Gastroesophageal sphincter (tissue), 4 donors: Measurements from ENCODE around the gene SKOR2. TPM values are rescaled to one million over a fixed set of nuclear protein-coding genes. Genes with fewer than 3 reads are reported as not detected.
A peak's percentile ranks its signal among the peaks of the same experiment; 100 is the strongest.

Experiments
- ATAC-seq: fragments of 150-250 bp; one replicate; pipeline ENCODE4 v1.9.1; 2016; ENCODE audit warnings: mild to moderate bottlenecking, moderate library complexity
- H3K27ac ChIP-seq, 4 donors: fragments of 200-600 bp; sonication (generic) in 3 of 4; 1 replicate in 3 of 4; 2 replicates in 1 of 4; pipeline ENCODE4 v1.5.1; 2016 to 2019
- H3K27me3 ChIP-seq: fragments of 200-600 bp; sonication (generic); one replicate; pipeline ENCODE4 v1.5.1; 2019
- H3K36me3 ChIP-seq, 2 donors: fragments of 200-600 bp; sonication (generic); one replicate each; pipeline ENCODE4 v1.5.1; 2019; ENCODE audit warnings: control low read depth in 1 of 2
- H3K4me1 ChIP-seq, 3 donors: fragments of 200-600 bp; sonication (generic); 1 replicate in 2 of 3; 2 replicates in 1 of 3; pipeline ENCODE4 v1.5.1; 2016 to 2019; ENCODE audit warnings: control low read depth in 2 of 3
- H3K4me3 ChIP-seq, 2 donors: fragments of 200-600 bp; sonication (generic); one replicate each; pipeline ENCODE4 v1.5.1; 2019; ENCODE audit warnings: mild to moderate bottlenecking in 1 of 2, moderate library complexity in 1 of 2
- H3K9me3 ChIP-seq, 3 donors: fragments of 200-600 bp; sonication (generic); one replicate each; pipeline ENCODE4 v1.5.1; 2017 to 2019; ENCODE audit warnings: control low read depth in 2 of 3
- CTCF ChIP-seq, 4 experiments: fragments of 200-600 bp in 2 of 4; fragments of 450-650 bp in 2 of 4; sonication (generic) in 1 of 4; IDR thresholded peaks; one replicate each; pipeline ENCODE4 v1.5.1; 2017 to 2019; ENCODE audit warnings: antibody characterized with exemption in 4 of 4, mild to moderate bottlenecking in 2 of 4, moderate library complexity in 2 of 4
- EP300 ChIP-seq: sonication (generic); formaldehyde crosslinking; IDR thresholded peaks from one replicate; pipeline ENCODE4 v1.6.1; 2017; ENCODE audit warnings: antibody characterized with exemption, mild to moderate bottlenecking
- POLR2A ChIP-seq, 2 donors: fragments of 450-650 bp; IDR thresholded peaks; one replicate each; pipeline ENCODE4 v1.6.1; 2017; ENCODE audit warnings: antibody characterized with exemption in 2 of 2, mild to moderate bottlenecking in 2 of 2, moderate library complexity in 1 of 2
- POLR2AphosphoS5 ChIP-seq: sonication (generic); formaldehyde crosslinking; IDR thresholded peaks from one replicate; pipeline ENCODE4 v1.6.1; 2017; ENCODE audit warnings: antibody characterized with exemption
- WGBS, 2 donors: methylation state at CpG; one replicate each; pipeline ENCODE4 v1.1.5; 2018; ENCODE audit warnings: low coverage in 1 of 2; 5-methylcytosine and 5-hydroxymethylcytosine counted together
- total RNA-seq, 4 donors: library from RNA; depleted of rRNA; stranded (reverse); fragments of >200 nt; gene quantifications; one replicate each; pipeline ENCODE4 v1.1.0, GENCODE V29; 2016

SKOR2 gene
- total RNA-seq, 4 donors from 2014 or later = not detected

DNA sequence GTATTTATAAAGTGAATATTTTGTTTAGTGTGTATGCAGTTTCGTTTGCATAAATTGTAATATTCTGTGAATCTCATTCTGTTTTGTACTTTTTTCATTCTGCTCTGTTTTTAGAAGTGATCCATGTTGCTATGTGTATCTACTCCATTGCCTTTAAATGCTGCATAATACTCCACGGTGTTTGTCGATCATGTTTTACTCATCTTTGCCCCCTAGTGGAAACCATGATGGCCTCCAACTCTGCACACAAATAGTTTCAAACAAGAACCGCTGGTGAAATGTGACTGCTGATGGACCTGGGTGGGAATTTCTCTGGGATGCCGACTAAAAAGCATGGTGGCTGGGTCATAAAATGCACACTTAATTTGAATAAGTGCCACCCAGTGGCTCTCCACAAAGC is 32.0 kb upstream of the SKOR2 start:
- H3K9me3 ChIP-seq = no peaks in the 10 kb centered on the region
- TF ChIP-seq POLR2AphosphoS5 = no peak
- TF ChIP-seq CTCF (IDR thresholded peaks at IDR 0.05) = peak in 1 of 4 experiments; percentile 29
- no peaks in the 10 kb centered on the region for H3K36me3 ChIP-seq
- H3K4me1 ChIP-seq = no peaks in the 10 kb centered on the region
- H3K27ac ChIP-seq = no peak overlapping the region
- ATAC-seq = no peak
- peaks cover 10% of the 10 kb centered on the region for H3K27me3 ChIP-seq
- 28 to 47% methylated on average over 3 to 5 of the region's 5 CpGs for WGBS, 2 donors
- no peak overlapping the region for H3K4me3 ChIP-seq

- Histone ChIP-seq H3K4me3 (no peak overlapping the region), H3K9me3 (peaks cover 0 to 17% (median 0%) of the 10 kb centered on the region in 3 donors), H3K4me1 (no peaks in the 10 kb centered on the region), H3K27ac (no peak overlapping the region), H3K36me3 (no peaks in the 10 kb centered on the region), H3K27me3 (peaks cover 17% of the 10 kb centered on the region)
- no peak for ATAC-seq
- WGBS, 2 donors = 40 to 61% methylated on average over 2 to 3 of the region's 3 CpGs
- TF ChIP-seq POLR2A (IDR thresholded peaks at IDR 0.05) (no peak), POLR2AphosphoS5 (no peak)
Observed at GRCh38 chr18:47280121-47280520, 28.7 kb upstream of the SKOR2 start.

DNA sequence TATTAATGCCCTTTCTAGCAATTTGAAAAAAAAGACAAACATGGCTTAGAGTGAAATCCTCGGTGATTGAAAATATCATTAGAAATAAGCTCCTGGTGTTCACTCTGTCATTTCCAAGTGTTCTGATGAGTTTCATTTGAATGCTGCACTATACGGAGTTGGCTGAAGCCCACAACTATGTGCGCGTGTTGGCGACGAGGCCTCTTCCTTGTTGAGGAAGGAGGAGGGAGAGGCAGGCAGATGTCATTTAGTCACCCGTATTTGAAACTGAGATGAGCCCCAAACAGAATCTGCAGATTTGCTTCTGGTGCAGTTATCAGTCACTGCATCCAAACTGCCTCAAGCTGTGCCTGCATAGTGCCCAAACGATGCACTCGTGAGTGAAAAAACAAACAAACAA is 23.5 kb upstream of the SKOR2 start:
- peaks cover 0 to 17% (median 0%) of the 10 kb centered on the region in 3 donors for H3K9me3 ChIP-seq
- no peak for TF ChIP-seq POLR2AphosphoS5
- no peak for TF ChIP-seq POLR2A (IDR thresholded peaks at IDR 0.05)
- no peak for TF ChIP-seq CTCF (IDR thresholded peaks at IDR 0.05)
- no peak for TF ChIP-seq EP300
- WGBS, 2 donors = 31 to 36% methylated on average over 4 to 9 of the region's 9 CpGs
- H3K36me3 ChIP-seq = no peaks in the 10 kb centered on the region
- no peak overlapping the region for H3K27ac ChIP-seq
- peaks cover 31% of the 10 kb centered on the region for H3K27me3 ChIP-seq
- H3K4me3 ChIP-seq = no peak overlapping the region
- no peaks in the 10 kb centered on the region for H3K4me1 ChIP-seq
- ATAC-seq = no peak

- Histone ChIP-seq H3K4me1 (peaks cover 0 to 32% (median 10%) of the 10 kb centered on the region in 3 donors), H3K36me3 (no peaks in the 10 kb centered on the region), H3K9me3 (peaks cover 0 to 9% (median 0%) of the 10 kb centered on the region in 3 donors), H3K27ac (no peak overlapping the region), H3K4me3 (no peak overlapping the region), H3K27me3 (peaks cover 71% of the 10 kb centered on the region)
- no peak for ATAC-seq
- WGBS, 2 donors = 57% methylated on average over 1 of the region's 1 CpG
- TF ChIP-seq CTCF (IDR thresholded peaks at IDR 0.05) (no peak), POLR2AphosphoS5 (no peak), EP300 (no peak), POLR2A (IDR thresholded peaks at IDR 0.05) (no peak)
Observed at GRCh38 chr18:47265197-47265596, 13.7 kb upstream of the SKOR2 start.

GRCh38 chr18:47264308-47264700 is 12.8 kb upstream of the SKOR2 start:
- WGBS, 2 donors = 0 to 3% methylated on average over 2 to 7 of the region's 10 CpGs

More at GRCh38 chr18:47264308-47264700, 12.8 kb upstream of the SKOR2 start:
- no peak for TF ChIP-seq POLR2A (IDR thresholded peaks at IDR 0.05)
- TF ChIP-seq EP300 = no peak
- no peak for TF ChIP-seq CTCF (IDR thresholded peaks at IDR 0.05)
- no peak for TF ChIP-seq POLR2AphosphoS5
- peak overlapping the region in 1 of 2 donors; percentile 35 for H3K4me3 ChIP-seq
- H3K9me3 ChIP-seq = peaks cover 0 to 14% (median 0%) of the 10 kb centered on the region in 3 donors
- H3K4me1 ChIP-seq = peaks cover 0 to 32% (median 10%) of the 10 kb centered on the region in 3 donors
- peaks cover 80% of the 10 kb centered on the region for H3K27me3 ChIP-seq
- no peaks in the 10 kb centered on the region for H3K36me3 ChIP-seq
- H3K27ac ChIP-seq = no peak overlapping the region
- no peak for ATAC-seq
